Activated effector memory CD4-positive, alpha-beta T cell treated with Interleukin-2 at 50 U/mL for 16 hours (primary cell): ENCODE results near the gene TMCO4.

Experiments used
- DNase-seq: peaks from one replicate; pipeline ENCODE4 v3.0.0-alpha.2; 2020

TMCO4 gene

DNA sequence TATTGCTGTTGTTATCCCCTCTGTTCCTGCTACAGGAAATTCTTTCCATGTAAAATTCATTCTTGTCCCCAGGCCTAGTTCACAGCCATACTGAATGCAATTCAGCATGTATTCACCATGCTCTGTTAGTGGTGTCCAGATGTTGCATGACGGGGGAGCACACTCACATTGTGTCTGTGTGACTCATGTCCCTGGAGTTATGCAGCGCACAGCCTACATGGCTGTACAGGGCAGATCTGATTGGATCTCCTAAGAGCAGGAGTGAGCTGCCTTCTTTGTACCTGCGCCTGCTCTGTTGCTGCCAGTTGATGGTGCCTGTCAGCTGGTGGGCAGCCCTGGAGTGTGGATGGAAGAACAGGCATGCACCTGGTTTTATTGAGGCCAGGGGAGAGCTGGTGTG, 117.5 kb downstream of the TMCO4 start:
- DNase-seq: no peak

- no peak for DNase-seq
Observed at GRCh38 chr1:19680644-19681043, 119.1 kb downstream of the TMCO4 start.

DNA sequence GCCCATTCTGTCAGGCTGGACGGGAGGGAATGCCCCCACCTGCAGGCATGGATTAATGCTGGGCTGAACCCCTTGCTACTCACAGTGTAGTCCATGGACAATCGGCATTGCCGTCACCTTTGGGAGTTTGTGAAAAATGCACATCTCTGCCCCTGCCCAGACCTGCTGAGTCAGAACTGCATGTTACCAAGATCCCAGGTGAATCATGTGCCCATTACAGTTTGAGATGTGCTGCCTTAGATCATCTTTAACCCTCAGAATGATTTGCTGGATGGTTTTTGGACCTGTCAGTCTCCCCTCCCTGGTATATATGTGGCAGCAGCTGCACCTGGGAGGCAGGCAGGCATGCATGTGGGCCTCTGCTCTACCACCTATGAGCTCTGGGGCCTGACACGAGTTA, 120.0 kb downstream of the TMCO4 start:
- DNase-seq: no peak

GRCh38 chr1:19678931-19679453, 120.7 kb downstream of the TMCO4 start:
- DNase-seq: no peak

DNA sequence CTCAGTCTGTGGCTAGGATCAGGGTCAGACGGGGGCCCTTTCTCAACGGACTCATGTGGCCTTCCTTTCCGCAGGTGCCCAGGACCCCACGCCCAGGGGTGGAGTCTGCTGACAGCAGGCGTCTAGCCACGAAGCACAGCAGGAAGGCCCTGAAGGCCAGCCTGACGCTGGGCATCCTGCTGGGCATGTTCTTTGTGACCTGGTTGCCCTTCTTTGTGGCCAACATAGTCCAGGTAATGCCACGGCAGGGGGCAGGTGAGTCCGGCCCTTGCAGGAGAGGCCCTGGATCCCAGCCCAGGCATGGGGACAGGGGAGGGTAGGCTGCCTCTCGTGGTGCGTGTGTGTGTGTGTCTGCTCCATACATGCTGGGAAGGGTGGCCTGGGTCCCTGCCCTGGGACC, 121.2 kb downstream of the TMCO4 start:
- DNase-seq: no peak

- no peak for DNase-seq
Observed at GRCh38 chr1:19676438-19676922, 123.2 kb downstream of the TMCO4 start.

DNA sequence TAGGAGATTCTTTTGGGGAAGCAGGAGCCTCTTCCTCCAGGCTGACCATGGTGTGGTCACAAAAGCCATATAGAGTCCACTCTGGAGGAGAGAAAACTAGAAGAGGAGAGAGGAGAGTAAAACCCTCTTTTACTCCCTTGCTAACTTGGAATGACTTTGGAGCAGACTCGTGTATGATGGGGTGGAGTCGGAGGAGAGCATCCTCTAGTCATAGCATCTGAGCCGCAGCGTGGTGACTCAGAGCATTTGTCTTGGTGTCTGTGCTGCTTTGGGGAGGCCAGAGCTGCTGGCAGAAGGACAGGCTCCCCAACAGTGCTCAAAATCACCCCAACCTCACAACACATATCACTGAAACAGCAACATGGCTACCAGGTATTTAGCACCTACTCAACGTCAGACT, 123.9 kb downstream of the TMCO4 start:
- DNase-seq: no peak

- DNase-seq: no peak
Observed at GRCh38 chr1:19672237-19672636, 127.5 kb downstream of the TMCO4 start.

DNA sequence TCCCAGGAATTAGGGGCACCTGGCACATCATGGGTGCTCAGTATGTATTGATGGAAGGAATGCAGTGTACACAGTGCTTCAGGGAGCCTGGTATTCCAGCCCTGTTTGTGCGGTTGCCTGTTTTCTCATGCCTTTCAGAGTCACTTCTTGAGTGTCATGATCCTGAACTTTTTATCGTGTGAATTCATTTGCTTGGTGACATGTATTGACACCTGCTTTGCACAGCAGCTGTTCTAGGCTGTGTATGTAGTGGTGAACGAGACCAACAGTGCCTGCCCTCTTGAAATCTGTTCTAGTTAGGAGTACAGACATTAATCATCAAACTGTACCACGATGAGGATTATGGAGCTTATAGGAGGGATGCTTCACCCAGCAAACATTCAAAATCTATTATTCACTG, 128.9 kb downstream of the TMCO4 start:
- DNase-seq: no peak

- no peak for DNase-seq
Observed at GRCh38 chr1:19668888-19669287, 130.8 kb downstream of the TMCO4 start.

- DNase-seq: no peak
Observed at GRCh38 chr1:19665496-19666465, 133.9 kb downstream of the TMCO4 start.

- DNase-seq: no peak
Observed at GRCh38 chr1:19665186-19665495, 134.6 kb downstream of the TMCO4 start.

DNA sequence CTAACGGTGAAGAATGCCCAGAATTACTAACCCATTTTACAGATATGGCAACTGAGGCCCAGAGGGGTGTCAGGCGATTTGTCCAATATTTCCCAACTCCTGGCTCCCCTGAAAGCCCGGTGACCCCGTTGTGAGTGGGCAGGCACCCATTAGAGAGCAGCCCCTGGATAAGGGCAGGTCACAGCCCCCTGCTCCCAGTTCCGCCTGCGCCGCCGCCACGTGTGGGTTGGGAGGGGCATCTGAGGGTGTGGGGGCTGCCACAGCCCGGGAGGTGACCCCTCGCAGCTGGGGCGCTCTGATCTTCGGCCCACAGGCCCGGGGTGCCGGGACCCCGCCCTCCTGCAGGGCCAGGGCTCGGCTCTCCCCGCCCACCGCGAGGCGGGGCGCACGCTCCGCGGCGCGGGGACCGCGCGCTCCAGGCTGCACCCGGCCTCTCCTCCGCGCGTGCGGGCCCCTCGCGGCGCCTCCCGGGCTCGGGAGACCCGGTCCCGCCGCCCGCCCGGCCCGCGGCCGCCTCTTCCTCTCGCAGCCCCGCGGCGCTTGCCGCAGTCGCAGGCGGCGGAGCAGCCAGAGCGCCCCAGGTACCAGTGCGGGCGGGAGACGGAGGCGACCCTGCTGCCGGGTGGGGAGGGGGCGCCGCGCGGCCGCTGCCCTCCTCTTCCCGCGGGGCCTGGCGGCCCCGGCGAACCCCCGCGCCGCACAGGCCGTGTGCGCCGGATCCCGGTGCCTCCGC, 135.1 kb downstream of the TMCO4 start, which contains the start of gene HTR6:
HTR6 (plus strand) TSS at position 423 of the 733 bp plus-strand sequence. CDS start 879 bp downstream, outside the sequence.
- DNase-seq: peak; percentile 31

GRCh38 chr1:19662313-19662712, 137.4 kb downstream of the TMCO4 start:
- no peak for DNase-seq

DNA sequence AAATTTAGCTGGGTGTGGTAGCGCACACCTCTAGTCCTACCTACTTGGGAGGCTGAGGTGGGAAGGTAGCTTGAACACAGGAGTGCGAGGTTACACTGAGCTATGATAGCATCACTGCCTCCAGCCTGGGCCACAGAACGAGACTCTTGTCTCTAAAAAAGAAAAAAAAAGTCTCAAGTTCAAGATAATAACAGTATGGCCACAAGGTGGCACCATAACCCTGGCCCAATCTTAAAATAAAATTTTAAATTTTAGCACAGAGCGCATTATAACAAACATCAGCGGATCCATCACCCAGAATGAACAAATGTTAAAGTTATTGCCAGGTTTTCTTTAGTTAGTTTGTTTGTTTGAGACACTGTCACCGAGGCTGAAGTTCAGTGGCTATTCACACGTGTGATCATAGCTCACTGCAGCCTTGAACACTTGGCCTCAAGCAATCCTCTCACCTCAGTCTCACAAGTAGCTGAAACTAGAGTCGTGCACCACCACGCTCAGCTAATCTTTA, 137.9 kb downstream of the TMCO4 start:
- DNase-seq: peak; percentile 13

- no peak for DNase-seq
Observed at GRCh38 chr1:19658186-19658585, 141.5 kb downstream of the TMCO4 start.

- no peak for DNase-seq
Observed at GRCh38 chr1:19657511-19657910, 142.2 kb downstream of the TMCO4 start.

DNA sequence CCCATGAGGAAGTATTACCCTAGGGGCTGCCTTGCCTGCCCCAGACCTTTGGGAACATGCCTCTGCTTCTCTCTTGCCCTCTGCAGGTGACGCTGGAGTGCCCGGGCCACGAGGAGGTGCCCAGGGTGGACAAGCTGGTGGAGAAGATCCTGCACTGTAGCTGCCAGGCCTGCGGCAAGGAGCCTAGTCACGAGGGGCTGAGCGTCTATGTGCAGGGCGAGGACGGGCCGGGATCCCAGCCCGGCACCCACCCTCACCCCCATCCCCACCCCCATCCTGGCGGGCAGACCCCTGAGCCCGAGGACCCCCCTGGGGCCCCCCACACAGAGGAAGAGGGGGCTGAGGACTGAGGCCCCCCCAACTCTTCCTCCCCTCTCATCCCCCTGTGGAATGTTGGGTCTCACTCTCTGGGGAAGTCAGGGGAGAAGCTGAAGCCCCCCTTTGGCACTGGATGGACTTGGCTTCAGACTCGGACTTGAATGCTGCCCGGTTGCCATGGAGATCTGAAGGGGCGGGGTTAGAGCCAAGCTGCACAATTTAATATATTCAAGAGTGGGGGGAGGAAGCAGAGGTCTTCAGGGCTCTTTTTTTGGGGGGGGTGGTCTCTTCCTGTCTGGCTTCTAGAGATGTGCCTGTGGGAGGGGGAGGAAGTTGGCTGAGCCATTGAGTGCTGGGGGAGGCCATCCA, 142.8 kb downstream of the TMCO4 start:
- no peak for DNase-seq

DNA sequence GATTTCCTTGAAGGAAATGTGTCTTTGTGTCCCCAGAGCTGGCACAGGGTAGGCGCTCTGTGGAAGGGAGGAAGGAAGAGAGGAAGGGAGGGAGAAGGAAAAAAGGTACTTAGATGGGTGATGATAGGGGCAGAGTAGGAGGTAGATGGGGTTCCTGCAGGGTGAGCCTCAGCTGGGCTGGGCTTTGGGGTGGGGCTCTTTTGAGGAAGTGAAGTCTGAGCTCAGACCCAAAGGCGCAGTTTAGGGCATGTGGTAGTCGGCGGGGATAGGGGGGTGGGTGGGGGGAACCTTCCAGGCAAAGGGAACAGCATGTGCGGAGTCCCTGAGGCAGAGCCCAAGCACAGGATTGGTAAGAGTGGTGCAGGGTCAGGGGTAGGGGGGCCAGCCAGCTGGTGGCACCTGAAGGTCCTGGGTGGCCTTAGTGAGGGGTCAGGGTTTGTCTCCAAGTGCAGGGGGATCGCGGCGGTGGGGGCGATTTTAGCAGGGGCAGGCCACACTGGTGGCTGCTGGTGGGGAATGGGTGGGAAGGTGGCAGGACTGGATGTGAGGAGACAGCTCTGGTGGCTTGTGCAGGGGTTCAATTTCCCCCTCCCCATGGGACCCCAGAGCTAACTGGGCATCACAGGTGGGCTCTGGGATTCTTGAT, 143.5 kb downstream of the TMCO4 start:
- no peak for DNase-seq

GRCh38 chr1:19655718-19656080, 144.0 kb downstream of the TMCO4 start:
- DNase-seq: no peak

DNA sequence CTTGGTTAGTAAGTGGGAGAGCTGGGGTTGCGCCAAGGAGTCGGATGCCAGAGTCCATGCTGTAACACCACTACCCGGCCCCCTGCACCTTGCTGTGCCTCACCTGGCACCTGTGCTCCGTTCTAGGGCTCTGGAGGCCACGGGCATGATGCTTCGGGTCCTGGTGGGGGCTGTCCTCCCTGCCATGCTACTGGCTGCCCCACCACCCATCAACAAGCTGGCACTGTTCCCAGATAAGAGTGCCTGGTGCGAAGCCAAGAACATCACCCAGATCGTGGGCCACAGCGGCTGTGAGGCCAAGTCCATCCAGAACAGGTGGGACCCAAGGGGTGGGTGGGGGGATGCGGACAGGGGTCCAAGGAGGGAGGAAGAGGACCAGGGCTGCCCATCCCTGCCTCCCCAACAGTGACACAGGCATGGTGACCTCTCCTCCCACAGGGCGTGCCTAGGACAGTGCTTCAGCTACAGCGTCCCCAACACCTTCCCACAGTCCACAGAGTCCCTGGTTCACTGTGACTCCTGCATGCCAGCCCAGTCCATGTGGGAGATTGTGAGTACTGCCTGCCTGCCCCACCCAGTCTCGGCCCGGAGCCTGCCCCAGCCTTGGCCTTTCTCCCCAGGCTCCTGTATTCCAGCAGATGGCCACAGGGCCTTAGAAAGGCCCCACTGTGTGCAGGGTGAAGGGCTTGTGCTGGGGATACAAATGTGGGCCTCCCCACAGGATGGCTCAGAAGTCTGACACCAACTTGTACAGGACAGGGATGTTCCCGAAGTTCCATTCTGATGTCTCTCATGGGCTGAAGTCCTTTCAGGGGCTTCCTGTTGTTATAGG, 144.6 kb downstream of the TMCO4 start:
- DNase-seq: no peak
